IMR-90 (cell line): Measurements from ENCODE around the gene CNPY2. TPM values are rescaled to one million over a fixed set of nuclear protein-coding genes. Genes with fewer than 3 reads are reported as not detected.

Experiments
- ATAC-seq: fragments of 200-7000 bp; cut with Tn5 transposase; 2 replicates; pipeline ENCODE4 v1.9.1; 2020; ENCODE audit warnings: low read depth, mild to moderate bottlenecking, moderate library complexity
- BruUV-seq: library from RNA; stranded (reverse); fragments of 400-500 nt; replicated peaks from 2 replicates; lab custom pipeline; 2021; lab: Mats Ljungman, UMichigan
- CTCF ChIA-PET: fragments of 300-600 bp; formaldehyde crosslinking; extraction: SDS; loops from one replicate; lab custom pipeline; 2021; ENCODE audit warnings: antibody characterized with exemption; lab: Yijun Ruan, JAX
- POLR2A ChIA-PET: fragments of 300-600 bp; sonication (Branson Sonifier 250); formaldehyde crosslinking; loops from one replicate; lab custom pipeline; 2022; ENCODE audit warnings: antibody characterized with exemption; ENCODE audit not compliant: unreplicated experiment; lab: Charles Lee
- DNase-seq: peaks from one replicate; pipeline ENCODE4 v3.0.0; 2013
- H2AFZ ChIP-seq: replicated peaks from 2 replicates; pipeline ENCODE3; 2013; ENCODE audit warnings: low read length, mild to moderate bottlenecking; ENCODE audit not compliant: poor library complexity
- H2AK5ac ChIP-seq: 2 replicates; pipeline ENCODE4 v1.6.1; 2013; ENCODE audit warnings: low read depth, low read length, inconsistent platforms
- H2AK9ac ChIP-seq: replicated peaks from 2 replicates; pipeline ENCODE3; 2013; ENCODE audit warnings: mild to moderate bottlenecking, low read depth, low read length, moderate library complexity; ENCODE audit not compliant: poor library complexity
- H2BK120ac ChIP-seq: 2 replicates; pipeline ENCODE4 v1.6.1; 2013; ENCODE audit warnings: low read depth, low read length, inconsistent platforms
- H2BK15ac ChIP-seq: 3 replicates; pipeline ENCODE4 v1.6.1; 2013; ENCODE audit warnings: low read depth, low read length, inconsistent platforms
- H2BK20ac ChIP-seq: 2 replicates; pipeline ENCODE4 v1.6.1; 2013; ENCODE audit warnings: low read depth, mild to moderate bottlenecking, inconsistent platforms, low read length, moderate library complexity
- H2BK5ac ChIP-seq: 2 replicates; pipeline ENCODE4 v1.6.1; 2013; ENCODE audit warnings: mild to moderate bottlenecking, low read depth, low read length, inconsistent platforms; ENCODE audit not compliant: poor library complexity, severe bottlenecking
- H3K14ac ChIP-seq: replicated peaks from 2 replicates; pipeline ENCODE4 v1.6.1; 2013; ENCODE audit warnings: low read depth, low read length, inconsistent platforms
- H3K18ac ChIP-seq: 2 replicates; pipeline ENCODE4 v1.6.1; 2013; ENCODE audit warnings: low read depth, low read length, control low read depth
- H3K23ac ChIP-seq: 2 replicates; pipeline ENCODE4 v1.6.1; 2013; ENCODE audit warnings: low read depth, low read length, inconsistent platforms
- H3K27ac ChIP-seq: 2 replicates; pipeline ENCODE4 v1.5.1; 2013; ENCODE audit warnings: mild to moderate bottlenecking, control low read depth, low read length; ENCODE audit not compliant: insufficient read depth
- H3K27me3 ChIP-seq: 2 replicates; pipeline ENCODE4 v1.6.1; 2013; ENCODE audit warnings: low read length; ENCODE audit not compliant: control insufficient read depth, insufficient read depth
- H3K36me3 ChIP-seq: 2 replicates; pipeline ENCODE4 v1.6.1; 2013; ENCODE audit warnings: low read length, mixed read lengths; ENCODE audit not compliant: control insufficient read depth, insufficient read depth
- H3K4ac ChIP-seq: 2 replicates; pipeline ENCODE4 v1.6.1; 2013; ENCODE audit warnings: low read depth, low read length, inconsistent platforms
- H3K4me1 ChIP-seq: 2 replicates; pipeline ENCODE4 v1.6.1; 2013; ENCODE audit warnings: low read length, mixed read lengths; ENCODE audit not compliant: control insufficient read depth, insufficient read depth
- H3K4me2 ChIP-seq: 2 replicates; pipeline ENCODE4 v1.6.1; 2013; ENCODE audit warnings: low read depth, mild to moderate bottlenecking, control low read depth, low read length, moderate library complexity
- H3K4me3 ChIP-seq: 2 replicates; pipeline ENCODE4 v1.5.1; 2013; ENCODE audit warnings: low read depth, mild to moderate bottlenecking, control low read depth, low read length, moderate library complexity; ENCODE audit not compliant: insufficient read depth
- H3K56ac ChIP-seq: 2 replicates; pipeline ENCODE4 v1.6.1; 2013; ENCODE audit warnings: low read length, inconsistent platforms; ENCODE audit not compliant: insufficient read depth; ENCODE audit errors: extremely low read depth
- H3K79me1 ChIP-seq, 2 experiments: 2 replicates each; pipeline ENCODE4 v1.6.1; 2013; ENCODE audit warnings: low read length in 2 of 2, inconsistent platforms in 1 of 2, low read depth in 1 of 2
- H3K9ac ChIP-seq: 2 replicates; pipeline ENCODE4 v1.6.1; 2013; ENCODE audit warnings: low read depth, low read length, control low read depth
- H3K9me1 ChIP-seq: 2 replicates; pipeline ENCODE4 v1.6.1; 2013; ENCODE audit warnings: low read length, inconsistent platforms; ENCODE audit not compliant: insufficient read depth
- H3K9me3 ChIP-seq: 2 replicates; pipeline ENCODE4 v1.6.1; 2013; ENCODE audit warnings: low read length; ENCODE audit not compliant: control insufficient read depth, insufficient read depth
- H4K20me1 ChIP-seq: 2 replicates; pipeline ENCODE4 v1.6.1; 2013; ENCODE audit warnings: low read length, inconsistent platforms; ENCODE audit not compliant: insufficient read depth
- H4K5ac ChIP-seq: 2 replicates; pipeline ENCODE4 v1.6.1; 2013; ENCODE audit warnings: mild to moderate bottlenecking, low read depth, low read length, control low read depth
- H4K8ac ChIP-seq, 2 experiments: 2 replicates each; pipeline ENCODE4 v1.6.1; 2013; ENCODE audit warnings: low read depth in 2 of 2, low read length in 2 of 2, control low read depth in 1 of 2, inconsistent platforms in 1 of 2
- H4K91ac ChIP-seq: 2 replicates; pipeline ENCODE4 v1.6.1; 2013; ENCODE audit warnings: low read depth, low read length, inconsistent platforms; ENCODE audit not compliant: insufficient read depth
- BHLHE40 ChIP-seq: fragments of 150-350 bp; IDR thresholded peaks from 2 replicates; pipeline ENCODE4 v1.6.1; 2016; ENCODE audit warnings: mild to moderate bottlenecking, low read depth, low read length
- CEBPB ChIP-seq: IDR thresholded peaks from 2 replicates; pipeline ENCODE4 v1.6.1; 2012; ENCODE audit warnings: low read depth, low read length, improper control_type of control experiment
- CHD1 ChIP-seq: IDR thresholded peaks from 2 replicates; pipeline ENCODE4 v1.6.1; 2012; ENCODE audit warnings: low read depth, low read length, improper control_type of control experiment
- MXI1 ChIP-seq: IDR thresholded peaks from 2 replicates; pipeline ENCODE4 v1.6.1; 2012; ENCODE audit warnings: low read depth, mild to moderate bottlenecking, low read length, moderate library complexity, borderline replicate concordance
- RFX5 ChIP-seq: IDR thresholded peaks from 2 replicates; pipeline ENCODE4 v1.8.0; 2012; ENCODE audit warnings: low read depth, mild to moderate bottlenecking, low read length, moderate library complexity
- WGBS, 2 experiments: methylation state at CpG; one replicate each; pipeline versions ENCODE4 v1.1.5 to v1.1.7; 2013; ENCODE audit warnings: missing lambda C conversion rate in 2 of 2; ENCODE audit not compliant: insufficient read length in 1 of 2; ENCODE audit errors: extremely low coverage in 2 of 2; 5-methylcytosine and 5-hydroxymethylcytosine counted together
- dilution Hi-C: fragments of 300-500 bp; cut with HindIII; formaldehyde crosslinking; loops from one replicate; pipeline ENCODE4 v1.14.3; 2018; ENCODE audit warnings: low sequenced_read_pairs; ENCODE audit not compliant: unreplicated experiment
- in situ Hi-C: fragments of 300-500 bp; cut with MboI; formaldehyde crosslinking; loops from 3 replicates; pipeline ENCODE4 v1.14.3; 2019; ENCODE audit warnings: low sequenced_read_pairs, inconsistent platforms, mixed read lengths
- intact Hi-C: fragments of 100-400 bp; cut with micrococcal nuclease; formaldehyde crosslinking; loops from 2 replicates; pipeline ENCODE4 v1.10.0; 2022
- polyA plus RNA-seq, 3 experiments: library from polyadenylated mRNA; depleted of rRNA; stranded (reverse); fragments of >200 nt; gene quantifications; 2 replicates each; pipeline ENCODE4 v1.2.3, GENCODE V29; 2012; ENCODE audit warnings: low replicate concordance in 1 of 3
- total RNA-seq: library from RNA; depleted of rRNA; stranded (reverse); fragments of >200 nt; gene quantifications from 2 replicates; pipeline ENCODE4 v1.2.3, GENCODE V29; 2012
- TF ChIP-seq, protein P1 (sequence below): fragments of 150-350 bp; IDR thresholded peaks from 2 replicates; pipeline ENCODE4 v1.6.1; 2016; ENCODE audit warnings: low read depth, mild to moderate bottlenecking, low read length, moderate library complexity, borderline replicate concordance

CNPY2 gene
- total and polyA plus RNA-seq, 2 of the 4 experiments (the other 2 are of a cell fraction) = 65.2 to 175 TPM

- BruUV-seq = no TSS peak
- ATAC-seq (no peak), DNase-seq (no peak)
- Histone ChIP-seq H3K9me3 (no peaks in the 10 kb centered on the region), H3K9ac (no peak overlapping the region), H3K23ac (no peak overlapping the region), H4K91ac (no peak overlapping the region), H2BK20ac (no peak overlapping the region), H4K5ac (no peak overlapping the region), H3K4me1 (peaks cover 3% of the 10 kb centered on the region; the same call in 1 of the 2 replicates), H3K36me3 (peaks cover 20% of the 10 kb centered on the region), H3K9me1 (peaks cover 7% of the 10 kb centered on the region; the same call in 1 of the 2 replicates), H3K27ac (no peak overlapping the region), H2AK9ac (no peak overlapping the region), H2BK5ac (no peak overlapping the region), H2BK120ac (no peak overlapping the region), H3K4me2 (no peak overlapping the region), H2AK5ac (no peak overlapping the region), H4K20me1 (0 out of 2 replicates have a peak, but pooled peaks cover 5% of the 10 kb centered on the region), H3K18ac (no peak overlapping the region), H3K56ac (no peak overlapping the region), H4K8ac (no peak overlapping the region), H3K27me3 (no peaks in the 10 kb centered on the region), H3K4me3 (no peak overlapping the region), H3K4ac (no peak overlapping the region), H3K14ac (no peak overlapping the region), H2BK15ac (no peak overlapping the region), H3K79me1 (peaks cover 11 to 27% of the 10 kb centered on the region in 2 experiments), H2AFZ (no peak overlapping the region)
- in situ Hi-C loops (no loop called here), dilution Hi-C loops (no loop called here), intact Hi-C loops (no loop called here)
- WGBS, 2 experiments = no CpG with 5 or more reads among the region's 3 CpGs
- ChIA-PET CTCF (interaction anchor here (0.7 kb wide), 1 partner anchor 10 kb away, joined by 3 read pairs; no protein-coding TSS in a partner anchor), POLR2A (no interaction called here)
- no peak for TF ChIP-seq CEBPB
- no peak for TF ChIP-seq RFX5
- TF ChIP-seq, protein P1, sequence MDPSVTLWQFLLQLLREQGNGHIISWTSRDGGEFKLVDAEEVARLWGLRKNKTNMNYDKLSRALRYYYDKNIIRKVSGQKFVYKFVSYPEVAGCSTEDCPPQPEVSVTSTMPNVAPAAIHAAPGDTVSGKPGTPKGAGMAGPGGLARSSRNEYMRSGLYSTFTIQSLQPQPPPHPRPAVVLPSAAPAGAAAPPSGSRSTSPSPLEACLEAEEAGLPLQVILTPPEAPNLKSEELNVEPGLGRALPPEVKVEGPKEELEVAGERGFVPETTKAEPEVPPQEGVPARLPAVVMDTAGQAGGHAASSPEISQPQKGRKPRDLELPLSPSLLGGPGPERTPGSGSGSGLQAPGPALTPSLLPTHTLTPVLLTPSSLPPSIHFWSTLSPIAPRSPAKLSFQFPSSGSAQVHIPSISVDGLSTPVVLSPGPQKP = no peak
- no peak for TF ChIP-seq CHD1
- no peak for TF ChIP-seq MXI1
- TF ChIP-seq BHLHE40 = no peak
Measured at GRCh38 chr12:56304276-56304675, 11.5 kb downstream of the CNPY2 start.
